Erythroblast (primary cell): ENCODE data around the gene AFG3L2.

Experiments used
- GATA1 ChIP-seq: IDR thresholded peaks from 2 replicates; pipeline ENCODE4 v1.6.1; 2011; ENCODE audit warnings: low read depth, mild to moderate bottlenecking, control low read depth, low read length, moderate library complexity
- POLR2A ChIP-seq: IDR thresholded peaks from 2 replicates; pipeline ENCODE4 v1.6.1; 2011; ENCODE audit warnings: mild to moderate bottlenecking, low read length

DNA sequence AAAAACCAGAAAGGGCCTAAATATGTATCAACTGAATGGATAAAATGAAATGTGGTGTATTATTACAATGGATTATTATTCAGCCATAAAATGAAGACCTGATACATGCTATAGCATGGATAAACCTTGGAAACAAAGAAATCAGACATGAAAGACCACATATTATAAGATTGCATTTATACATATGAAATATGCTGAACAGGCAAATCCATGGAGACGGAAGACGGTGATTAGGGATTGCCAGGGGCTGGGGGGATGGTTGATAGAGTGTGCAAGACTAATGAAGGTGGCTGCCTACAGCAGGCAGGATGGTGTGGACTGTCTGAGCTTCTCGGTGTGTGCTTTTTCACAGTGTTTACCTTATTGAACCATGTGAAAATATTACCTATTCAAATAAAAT lies 11.4 kb upstream of the AFG3L2 start:
- no peak for TF ChIP-seq POLR2A
- no peak for TF ChIP-seq GATA1
